ENCODE measurements around the gene S100A13. TPM values are rescaled to one million over a fixed set of nuclear protein-coding genes. Genes with fewer than 3 reads are reported as not detected.

S100A13 gene
- total RNA-seq, 1 donor from 2014 or later = 87.4 TPM

DNA sequence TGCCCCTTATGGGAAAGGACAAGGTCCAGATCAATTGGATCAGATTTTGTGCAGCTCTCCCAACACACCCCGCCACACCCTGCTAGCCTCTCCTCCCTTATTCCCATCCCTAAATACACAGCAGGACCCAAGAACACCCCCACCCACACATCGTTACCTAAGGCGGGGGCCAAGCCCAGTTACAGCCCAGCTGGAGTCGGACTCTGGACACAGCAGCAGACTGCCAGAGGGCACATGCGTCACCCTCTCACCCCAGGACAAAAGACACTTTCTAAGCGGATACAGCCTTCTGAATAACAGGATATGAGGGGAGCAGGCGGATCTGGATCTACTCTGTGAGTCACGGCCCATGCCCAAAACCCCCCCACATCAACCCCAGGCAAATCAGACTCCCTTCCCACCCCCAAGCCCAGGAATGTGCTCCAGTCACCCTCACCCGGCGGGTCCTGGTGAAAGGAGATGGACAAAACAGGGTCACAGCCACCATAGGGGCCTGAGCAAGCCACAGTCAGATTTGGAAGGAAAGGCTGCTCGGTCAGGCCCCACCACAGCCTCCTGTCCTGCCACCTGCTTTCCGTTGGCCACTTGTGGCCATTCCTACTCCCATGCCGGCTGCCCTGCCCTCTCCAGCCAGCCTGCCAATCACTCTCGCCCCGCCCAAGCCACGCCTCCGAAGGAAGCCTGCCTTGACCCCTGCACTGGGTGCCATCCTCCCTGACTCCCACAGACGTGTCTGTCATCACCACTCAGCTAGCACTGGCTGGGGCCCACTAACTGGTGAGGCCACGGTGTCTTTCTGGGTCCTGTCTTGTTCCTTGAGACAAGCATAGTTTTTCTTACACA, 18.3 kb downstream of the S100A13 start:
- Histone ChIP-seq H3K79me2 (ENCODE audit: low read depth) (no peaks in the 10 kb centered on the region), H3K36me3 (no peaks in the 10 kb centered on the region), H4K20me1 (ENCODE audit: low read depth) (no peaks in the 10 kb centered on the region), H3K27ac (no peak overlapping the region), H2AFZ (replicated peaks) (peak overlapping the region; percentile 66), H3K27me3 (no peaks in the 10 kb centered on the region), H3K4me3 (no peak overlapping the region), H3K9ac (no peak overlapping the region), H3K9me3 (ENCODE audit: low read depth) (no peaks in the 10 kb centered on the region), H3K4me2 (peak overlapping the region; percentile 21), H3K4me1 (peaks cover 31% of the 10 kb centered on the region), H3F3A (ENCODE audit: low read depth) (no peaks in the 10 kb centered on the region)
- peak; percentile 77 for DNase-seq (ENCODE audit: low spot score)
- peaks cover 14% of the 10 kb centered on the region for H3K27me3 Mint-ChIP-seq (ENCODE audit: insufficient read depth, low read depth)
- TF ChIP-seq, protein P1, sequence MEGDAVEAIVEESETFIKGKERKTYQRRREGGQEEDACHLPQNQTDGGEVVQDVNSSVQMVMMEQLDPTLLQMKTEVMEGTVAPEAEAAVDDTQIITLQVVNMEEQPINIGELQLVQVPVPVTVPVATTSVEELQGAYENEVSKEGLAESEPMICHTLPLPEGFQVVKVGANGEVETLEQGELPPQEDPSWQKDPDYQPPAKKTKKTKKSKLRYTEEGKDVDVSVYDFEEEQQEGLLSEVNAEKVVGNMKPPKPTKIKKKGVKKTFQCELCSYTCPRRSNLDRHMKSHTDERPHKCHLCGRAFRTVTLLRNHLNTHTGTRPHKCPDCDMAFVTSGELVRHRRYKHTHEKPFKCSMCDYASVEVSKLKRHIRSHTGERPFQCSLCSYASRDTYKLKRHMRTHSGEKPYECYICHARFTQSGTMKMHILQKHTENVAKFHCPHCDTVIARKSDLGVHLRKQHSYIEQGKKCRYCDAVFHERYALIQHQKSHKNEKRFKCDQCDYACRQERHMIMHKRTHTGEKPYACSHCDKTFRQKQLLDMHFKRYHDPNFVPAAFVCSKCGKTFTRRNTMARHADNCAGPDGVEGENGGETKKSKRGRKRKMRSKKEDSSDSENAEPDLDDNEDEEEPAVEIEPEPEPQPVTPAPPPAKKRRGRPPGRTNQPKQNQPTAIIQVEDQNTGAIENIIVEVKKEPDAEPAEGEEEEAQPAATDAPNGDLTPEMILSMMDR (IDR thresholded peaks at IDR 0.05) = no peak
- TF ChIP-seq EZH2phosphoT487 (IDR thresholded peaks at IDR 0.05) (no peak), EZH2 (IDR thresholded peaks at IDR 0.05) (no peak)
- peaks cover 33% of the 10 kb centered on the region for H3K4me1 Mint-ChIP-seq
- peak overlapping the region; percentile 58 for H3K4me3 Mint-ChIP-seq
- no peaks in the 10 kb centered on the region for H3K36me3 Mint-ChIP-seq
- no peaks in the 10 kb centered on the region for H3K9me3 Mint-ChIP-seq
- peak overlapping the region; percentile 86 for H3K27ac Mint-ChIP-seq

DNA sequence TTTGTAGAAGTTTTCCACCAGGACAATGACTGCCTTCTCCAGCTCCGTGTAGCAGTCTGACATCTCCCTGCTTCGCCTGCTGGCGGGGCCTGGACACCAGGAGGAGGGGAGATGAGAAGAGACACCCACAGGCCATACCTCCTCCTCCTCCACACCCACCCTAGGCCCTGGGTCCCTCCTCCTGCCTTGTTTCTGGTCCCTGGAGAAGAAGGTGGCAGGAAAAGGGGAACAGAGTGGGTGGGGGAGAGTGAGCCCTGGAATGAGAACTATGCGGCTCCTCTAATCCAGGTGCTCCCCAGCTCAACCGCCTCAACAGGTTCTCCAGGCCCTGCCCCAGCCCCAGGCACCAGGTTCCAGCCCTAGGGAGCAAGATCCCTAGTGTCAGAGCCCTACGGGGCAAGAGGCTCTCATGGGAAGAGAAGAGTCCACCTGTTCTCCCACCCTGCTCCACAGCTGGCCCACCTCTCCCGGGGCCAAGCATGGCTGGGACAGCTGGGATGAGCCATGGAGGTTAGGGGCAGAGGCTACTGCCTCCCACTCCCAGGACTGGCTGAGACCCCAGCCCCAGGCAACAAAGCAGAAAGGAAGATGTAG, 19.1 kb downstream of the S100A13 start:
- DNase-seq (ENCODE audit: low spot score) = no peak
- Mint-ChIP-seq H3K36me3 (no peaks in the 10 kb centered on the region), H3K9me3 (no peaks in the 10 kb centered on the region), H3K4me1 (peaks cover 33% of the 10 kb centered on the region), H3K4me3 (no peak overlapping the region), H3K27ac (peak overlapping the region; percentile 86), H3K27me3 (ENCODE audit: insufficient read depth, low read depth) (peaks cover 13% of the 10 kb centered on the region)
- Histone ChIP-seq H3K4me3 (no peak overlapping the region), H3K4me2 (no peak overlapping the region), H3F3A (ENCODE audit: low read depth) (no peaks in the 10 kb centered on the region), H3K9ac (no peak overlapping the region), H4K20me1 (ENCODE audit: low read depth) (no peaks in the 10 kb centered on the region), H3K27me3 (no peaks in the 10 kb centered on the region), H3K9me3 (ENCODE audit: low read depth) (no peaks in the 10 kb centered on the region), H3K36me3 (no peaks in the 10 kb centered on the region), H3K27ac (no peak overlapping the region), H3K79me2 (ENCODE audit: low read depth) (no peaks in the 10 kb centered on the region), H2AFZ (replicated peaks) (no peak overlapping the region), H3K4me1 (peaks cover 31% of the 10 kb centered on the region)
- TF ChIP-seq EZH2 (IDR thresholded peaks at IDR 0.05) (no peak), EZH2phosphoT487 (IDR thresholded peaks at IDR 0.05) (no peak)
- TF ChIP-seq, protein P1 (IDR thresholded peaks at IDR 0.05) = no peak

DNA sequence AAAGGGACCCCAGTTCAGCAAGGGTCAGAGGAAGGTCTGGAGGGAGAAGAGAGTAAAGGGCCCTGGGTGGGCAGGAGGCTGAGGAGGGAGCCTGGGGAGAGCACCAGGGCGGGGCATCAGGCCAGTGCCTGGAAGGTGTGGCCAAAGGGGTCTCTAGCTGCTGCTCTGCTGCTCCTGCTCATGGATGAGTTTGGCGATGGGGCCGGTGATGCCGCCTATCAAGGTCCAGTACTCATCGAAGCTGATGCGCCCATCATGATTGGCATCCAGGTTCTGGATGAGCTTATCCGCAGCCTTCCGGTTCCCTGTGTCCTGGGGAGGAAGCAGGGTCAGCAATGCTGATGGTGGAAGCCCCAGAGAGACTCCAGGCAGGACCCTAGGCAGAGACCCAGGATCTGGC, 19.9 kb downstream of the S100A13 start:
- Mint-ChIP-seq H3K27me3 (ENCODE audit: insufficient read depth, low read depth) (peaks cover 13% of the 10 kb centered on the region), H3K9me3 (no peaks in the 10 kb centered on the region), H3K4me1 (peaks cover 30% of the 10 kb centered on the region), H3K36me3 (no peaks in the 10 kb centered on the region), H3K4me3 (no peak overlapping the region), H3K27ac (no peak overlapping the region)
- Histone ChIP-seq H4K20me1 (ENCODE audit: low read depth) (no peaks in the 10 kb centered on the region), H2AFZ (replicated peaks) (no peak overlapping the region), H3F3A (ENCODE audit: low read depth) (no peaks in the 10 kb centered on the region), H3K9ac (no peak overlapping the region), H3K4me2 (no peak overlapping the region), H3K27me3 (no peaks in the 10 kb centered on the region), H3K36me3 (no peaks in the 10 kb centered on the region), H3K4me1 (peaks cover 24% of the 10 kb centered on the region), H3K27ac (no peak overlapping the region), H3K79me2 (ENCODE audit: low read depth) (no peaks in the 10 kb centered on the region), H3K4me3 (no peak overlapping the region), H3K9me3 (ENCODE audit: low read depth) (no peaks in the 10 kb centered on the region)
- DNase-seq (ENCODE audit: low spot score) = no peak
- TF ChIP-seq EZH2 (IDR thresholded peaks at IDR 0.05) (no peak), EZH2phosphoT487 (IDR thresholded peaks at IDR 0.05) (no peak)
- TF ChIP-seq, protein P1 (IDR thresholded peaks at IDR 0.05) = no peak
